VCaP (cell line): Measurements from ENCODE around the gene CTCF.
"Not testable (repeated sequence)": the region's sequence is repeated elsewhere in the genome, so short reads cannot be mapped to it uniquely, and the experiment has no call there.

Experiments
- H3K27ac ChIP-seq: fragments of 450-650 bp; 2 replicates; pipeline ENCODE4 v1.5.1; 2017
- CTCF ChIP-seq: fragments of 450-650 bp; conservative IDR thresholded peaks from 2 replicates; pipeline ENCODE4 v1.5.1; 2017; ENCODE audit warnings: mild to moderate bottlenecking, moderate library complexity

Gene CTCF

GRCh38 chr16:67529582-67530012 is 32.7 kb upstream of the CTCF start:
- no peak for TF ChIP-seq CTCF
- peak overlapping the region; percentile 86 for H3K27ac ChIP-seq

- peak overlapping the region; percentile 86 for H3K27ac ChIP-seq
- TF ChIP-seq CTCF, result no peak
Observed at GRCh38 chr16:67530013-67530939, 32.0 kb upstream of the CTCF start.

GRCh38 chr16:67531247-67531646 is 31.1 kb upstream of the CTCF start:
- no peak for TF ChIP-seq CTCF
- no peak overlapping the region for H3K27ac ChIP-seq

- TF ChIP-seq CTCF, result no peak
- H3K27ac ChIP-seq, result no peak overlapping the region
Observed at GRCh38 chr16:67533024-67533560, 29.2 kb upstream of the CTCF start.

- not testable (repeated sequence) for H3K27ac ChIP-seq
Observed at GRCh38 chr16:67533987-67534386, 28.3 kb upstream of the CTCF start.

- TF ChIP-seq CTCF, result no peak
- no peak overlapping the region for H3K27ac ChIP-seq
Observed at GRCh38 chr16:67534431-67534830, 27.9 kb upstream of the CTCF start.

- H3K27ac ChIP-seq, result no peak overlapping the region
- TF ChIP-seq CTCF, result no peak
Observed at GRCh38 chr16:67535201-67535600, 27.1 kb upstream of the CTCF start.

- TF ChIP-seq CTCF, result no peak
- peak overlapping the region; percentile 68 for H3K27ac ChIP-seq
Observed at GRCh38 chr16:67537270-67537635, 25.1 kb upstream of the CTCF start.
